ENCODE measurements around the gene DAP.

DAP gene

DNA sequence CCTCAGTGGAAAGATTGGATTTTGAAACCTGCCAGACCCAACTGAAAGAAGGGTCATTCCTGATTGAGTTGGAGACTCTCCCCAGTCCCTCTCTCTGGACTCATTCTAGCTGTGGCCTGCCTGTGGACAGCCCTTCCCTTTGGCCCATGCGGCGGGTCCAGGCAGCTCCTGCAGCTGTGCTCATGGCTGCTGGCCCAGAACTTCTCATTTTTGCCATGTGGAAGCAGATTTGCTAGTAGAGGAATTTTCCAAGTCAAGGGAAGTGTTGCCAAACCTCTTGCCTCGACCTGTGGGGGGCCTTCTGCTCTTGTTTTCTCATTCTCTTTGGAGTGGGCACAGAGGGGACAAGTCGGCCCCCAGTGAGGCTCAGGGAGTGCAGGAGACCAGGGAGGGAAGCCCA, 108.0 kb downstream of the DAP start:
- TF ChIP-seq CTCF (IDR thresholded peaks at IDR 0.05; ENCODE audit: low read depth, low read length, missing control alignments), result no peak
- H3K4me3 ChIP-seq (ENCODE audit: low read depth, low read length), result no peak overlapping the region
- DNase-seq (ENCODE audit: low read depth), result no peak

DNA sequence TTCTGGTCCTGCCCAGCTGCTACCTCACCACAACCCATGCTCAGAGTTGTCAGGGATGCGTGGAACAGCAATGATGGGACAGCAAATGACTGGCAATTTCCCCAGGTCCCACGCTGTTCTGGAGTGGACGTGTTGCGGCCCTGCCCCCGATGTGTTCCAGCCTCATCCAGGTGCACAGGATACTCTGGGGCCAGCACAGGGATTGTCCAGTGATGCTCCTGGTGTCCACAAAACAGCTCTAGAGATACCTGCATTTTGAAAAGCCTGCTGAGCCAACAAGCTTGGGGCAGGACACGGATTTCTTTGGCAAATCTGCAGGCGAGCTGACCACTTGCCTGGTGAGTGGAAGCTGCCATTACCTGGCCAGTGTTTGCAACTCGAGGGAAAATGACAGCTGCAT, 108.4 kb downstream of the DAP start:
- no peak for DNase-seq (ENCODE audit: low read depth)
- TF ChIP-seq CTCF (IDR thresholded peaks at IDR 0.05; ENCODE audit: low read depth, low read length, missing control alignments), result no peak
- H3K4me3 ChIP-seq (ENCODE audit: low read depth, low read length), result no peak overlapping the region

DNA sequence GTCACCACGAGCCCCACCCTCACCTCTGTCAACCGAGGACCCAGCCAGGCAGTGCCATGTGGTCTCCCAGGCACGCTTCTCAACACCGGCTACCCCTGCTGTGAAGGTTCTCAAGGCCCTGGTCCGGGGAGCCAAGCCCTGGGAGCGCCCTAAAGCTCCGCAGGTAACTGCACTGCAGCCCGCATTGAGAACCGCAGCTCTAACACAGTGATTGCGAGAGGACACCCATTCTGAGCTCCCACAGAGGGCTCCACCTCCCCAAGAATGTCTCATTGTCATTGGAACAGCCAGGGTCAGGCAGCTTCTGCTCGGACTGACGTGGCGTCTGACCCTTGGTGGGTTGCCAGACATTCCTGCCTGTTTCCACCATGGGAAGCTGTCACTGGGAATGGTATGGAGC, 108.9 kb downstream of the DAP start:
- H3K4me3 ChIP-seq (ENCODE audit: low read depth, low read length), result no peak overlapping the region
- no peak for DNase-seq (ENCODE audit: low read depth)
- no peak for TF ChIP-seq CTCF (IDR thresholded peaks at IDR 0.05; ENCODE audit: low read depth, low read length, missing control alignments)

- no peak overlapping the region for H3K4me3 ChIP-seq (ENCODE audit: low read depth, low read length)
- no peak for TF ChIP-seq CTCF (IDR thresholded peaks at IDR 0.05; ENCODE audit: low read depth, low read length, missing control alignments)
- no peak for DNase-seq (ENCODE audit: low read depth)
Measured at GRCh38 chr5:10649666-10650380, 111.2 kb downstream of the DAP start.

GRCh38 chr5:10648806-10649665, 112.0 kb downstream of the DAP start:
- no peak for TF ChIP-seq CTCF (IDR thresholded peaks at IDR 0.05; ENCODE audit: low read depth, low read length, missing control alignments)
- no peak overlapping the region for H3K4me3 ChIP-seq (ENCODE audit: low read depth, low read length)
- no peak for DNase-seq (ENCODE audit: low read depth)

DNA sequence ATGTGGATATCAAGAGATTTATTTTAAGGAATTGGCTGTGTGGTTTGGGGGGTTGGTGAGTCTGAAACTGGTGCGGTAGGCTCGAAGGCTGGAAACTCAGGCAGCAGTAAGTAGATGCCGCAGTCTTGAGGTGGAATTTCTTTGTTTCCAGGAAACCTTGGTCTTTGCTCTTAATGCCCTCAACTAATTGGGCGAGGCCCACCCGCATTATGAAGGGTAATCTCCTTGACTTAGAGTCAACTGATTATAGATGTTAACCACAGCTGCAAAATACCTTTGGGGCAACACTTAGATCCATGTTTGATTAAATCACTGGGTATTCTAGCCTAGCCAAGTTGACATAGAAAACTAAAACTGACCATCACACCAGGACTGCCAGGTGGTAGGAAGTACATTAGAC, 113.4 kb downstream of the DAP start:
- TF ChIP-seq CTCF (IDR thresholded peaks at IDR 0.05; ENCODE audit: low read depth, low read length, missing control alignments), result no peak
- H3K4me3 ChIP-seq (ENCODE audit: low read depth, low read length), result no peak overlapping the region
- DNase-seq (ENCODE audit: low read depth), result no peak
